HFFc6 (cell line): ENCODE results near the gene NUDT1. TPM values are rescaled to one million over a fixed set of nuclear protein-coding genes. Genes with fewer than 3 reads are reported as not detected.

Experiments
- DNase-seq: peaks from one replicate; pipeline ENCODE4 v3.0.0-alpha.2; 2018
- H3K27ac Mint-ChIP-seq: 2 replicates; pipeline ENCODE4 v1.8.0; 2020; ENCODE audit warnings: mild to moderate bottlenecking, mixed read lengths
- H3K27me3 Mint-ChIP-seq: 2 replicates; pipeline ENCODE4 v1.8.0; 2021; ENCODE audit warnings: mild to moderate bottlenecking, moderate library complexity, mixed read lengths; ENCODE audit not compliant: insufficient read depth
- H3K36me3 Mint-ChIP-seq: 2 replicates; pipeline ENCODE4 v1.8.0; 2021; ENCODE audit warnings: low read depth, mixed read lengths
- H3K4me1 Mint-ChIP-seq: 2 replicates; pipeline ENCODE4 v1.8.0; 2020; ENCODE audit warnings: low read depth, mixed read lengths
- H3K4me3 Mint-ChIP-seq: 2 replicates; pipeline ENCODE4 v1.8.0; 2020; ENCODE audit warnings: mild to moderate bottlenecking, moderate library complexity, mixed read lengths
- H3K9me3 Mint-ChIP-seq: 2 replicates; pipeline ENCODE4 v1.8.0; 2020; ENCODE audit warnings: mild to moderate bottlenecking, mixed read lengths
- total RNA-seq, 6 experiments: library from RNA; stranded (reverse); fragmentation: NEBNext Ultra II Directional; extraction: Animal tissue kit (Norgen Biotek cat#: 25700); gene quantifications; 2 replicates in 1 of 6; 3 replicates in 5 of 6; pipeline ENCODE4 v1.2.3, GENCODE V29; 2021
- TF ChIP-seq, protein P1 (sequence below): fragments of 200-600 bp; sonication (generic); IDR thresholded peaks from 2 replicates; pipeline ENCODE4 v1.5.0; 2021; ENCODE audit warnings: antibody characterized with exemption, mild to moderate bottlenecking

The NUDT1 gene
- total RNA-seq, 6 experiments from 2014 or later, result 35.6 to 57.6 (median 45.9) TPM

DNA sequence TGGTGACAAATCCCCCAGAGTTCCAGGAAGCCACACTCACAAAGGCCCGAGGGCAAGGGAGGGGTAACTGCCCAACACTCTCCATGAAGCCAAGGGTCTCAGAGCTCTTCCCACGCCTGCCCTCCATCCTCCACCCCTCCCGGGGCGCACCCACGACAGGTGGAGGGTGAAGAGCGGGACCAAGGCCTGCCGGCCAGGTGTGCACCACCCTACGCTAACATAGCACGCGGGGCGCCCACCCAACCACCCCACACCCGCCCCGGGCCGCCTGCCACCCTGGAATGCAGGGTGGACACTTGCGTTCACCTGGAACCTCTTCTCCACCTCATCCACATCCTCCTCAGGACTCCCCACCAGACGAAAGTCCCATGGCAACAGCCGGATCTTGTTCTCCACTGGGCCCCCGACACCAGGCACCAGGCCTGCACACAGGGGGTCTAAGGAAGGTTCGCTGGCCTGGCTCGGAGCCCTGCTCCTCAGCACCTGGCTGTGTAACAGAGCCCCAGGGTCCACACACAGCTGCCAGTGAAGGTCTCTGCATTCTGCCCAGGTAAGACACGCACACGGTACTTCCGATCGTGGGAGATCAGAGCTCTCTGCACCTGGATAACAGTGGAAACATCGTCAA lies 42.0 kb upstream of the NUDT1 start:
- Mint-ChIP-seq H3K9me3 (no peaks in the 10 kb centered on the region), H3K27ac (no peak overlapping the region), H3K4me1 (peaks cover 14% of the 10 kb centered on the region), H3K4me3 (no peak overlapping the region), H3K27me3 (no peaks in the 10 kb centered on the region; the same call in 1 of the 2 replicates), H3K36me3 (peaks cover 9% of the 10 kb centered on the region; the same call in 1 of the 2 replicates)
- no peak for DNase-seq
- TF ChIP-seq, protein P1, sequence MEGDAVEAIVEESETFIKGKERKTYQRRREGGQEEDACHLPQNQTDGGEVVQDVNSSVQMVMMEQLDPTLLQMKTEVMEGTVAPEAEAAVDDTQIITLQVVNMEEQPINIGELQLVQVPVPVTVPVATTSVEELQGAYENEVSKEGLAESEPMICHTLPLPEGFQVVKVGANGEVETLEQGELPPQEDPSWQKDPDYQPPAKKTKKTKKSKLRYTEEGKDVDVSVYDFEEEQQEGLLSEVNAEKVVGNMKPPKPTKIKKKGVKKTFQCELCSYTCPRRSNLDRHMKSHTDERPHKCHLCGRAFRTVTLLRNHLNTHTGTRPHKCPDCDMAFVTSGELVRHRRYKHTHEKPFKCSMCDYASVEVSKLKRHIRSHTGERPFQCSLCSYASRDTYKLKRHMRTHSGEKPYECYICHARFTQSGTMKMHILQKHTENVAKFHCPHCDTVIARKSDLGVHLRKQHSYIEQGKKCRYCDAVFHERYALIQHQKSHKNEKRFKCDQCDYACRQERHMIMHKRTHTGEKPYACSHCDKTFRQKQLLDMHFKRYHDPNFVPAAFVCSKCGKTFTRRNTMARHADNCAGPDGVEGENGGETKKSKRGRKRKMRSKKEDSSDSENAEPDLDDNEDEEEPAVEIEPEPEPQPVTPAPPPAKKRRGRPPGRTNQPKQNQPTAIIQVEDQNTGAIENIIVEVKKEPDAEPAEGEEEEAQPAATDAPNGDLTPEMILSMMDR, result no peak

DNA sequence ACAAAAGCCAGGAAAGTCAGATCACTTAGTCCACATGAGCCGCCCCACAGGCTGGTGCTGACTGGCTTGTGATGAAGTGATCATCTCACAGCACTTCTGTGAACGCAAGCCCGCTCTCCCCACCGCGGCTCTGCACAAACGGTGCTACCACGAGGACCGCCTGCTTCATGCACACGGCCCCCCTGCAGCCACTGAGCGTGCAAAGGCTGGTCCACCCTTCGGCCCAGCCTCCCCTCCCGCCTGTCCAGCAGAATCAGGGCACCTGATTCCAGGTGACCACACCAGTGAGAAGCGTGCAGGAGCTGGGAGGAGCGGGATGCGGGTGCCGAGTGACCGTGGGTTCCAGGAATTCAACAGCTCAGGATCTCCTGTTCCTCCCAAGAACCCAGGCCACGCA lies 41.4 kb upstream of the NUDT1 start:
- Mint-ChIP-seq H3K4me3 (no peak overlapping the region), H3K4me1 (peaks cover 19% of the 10 kb centered on the region), H3K9me3 (no peaks in the 10 kb centered on the region), H3K27me3 (no peaks in the 10 kb centered on the region; the same call in 1 of the 2 replicates), H3K27ac (no peak overlapping the region), H3K36me3 (peaks cover 9% of the 10 kb centered on the region; the same call in 1 of the 2 replicates)
- TF ChIP-seq, protein P1, result no peak
- DNase-seq, result no peak

DNA sequence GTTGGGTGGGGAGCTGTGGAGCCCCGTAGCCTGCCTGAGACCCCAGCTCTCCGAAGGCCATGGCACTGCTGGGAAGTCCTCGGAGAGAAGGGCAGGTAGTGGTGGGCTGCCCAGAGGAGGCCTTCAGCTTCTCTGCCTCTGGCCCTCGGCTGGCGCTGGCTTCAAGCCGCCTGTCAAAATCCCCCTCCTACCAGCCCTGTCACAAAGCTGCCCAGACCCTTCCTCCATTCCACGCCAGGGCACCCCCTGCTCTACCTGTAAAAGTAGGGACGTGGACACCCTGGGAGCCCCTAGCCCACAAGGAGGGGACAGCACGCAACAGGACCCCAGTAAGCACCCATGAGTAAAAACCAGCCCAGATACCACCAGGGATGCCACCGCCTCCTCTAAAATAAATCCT lies 40.9 kb upstream of the NUDT1 start:
- Mint-ChIP-seq H3K4me1 (peaks cover 20% of the 10 kb centered on the region), H3K36me3 (peaks cover 5% of the 10 kb centered on the region; the same call in 1 of the 2 replicates), H3K27ac (no peak overlapping the region), H3K4me3 (no peak overlapping the region), H3K9me3 (no peaks in the 10 kb centered on the region), H3K27me3 (no peaks in the 10 kb centered on the region; the same call in 1 of the 2 replicates)
- TF ChIP-seq, protein P1, result no peak
- no peak for DNase-seq

DNA sequence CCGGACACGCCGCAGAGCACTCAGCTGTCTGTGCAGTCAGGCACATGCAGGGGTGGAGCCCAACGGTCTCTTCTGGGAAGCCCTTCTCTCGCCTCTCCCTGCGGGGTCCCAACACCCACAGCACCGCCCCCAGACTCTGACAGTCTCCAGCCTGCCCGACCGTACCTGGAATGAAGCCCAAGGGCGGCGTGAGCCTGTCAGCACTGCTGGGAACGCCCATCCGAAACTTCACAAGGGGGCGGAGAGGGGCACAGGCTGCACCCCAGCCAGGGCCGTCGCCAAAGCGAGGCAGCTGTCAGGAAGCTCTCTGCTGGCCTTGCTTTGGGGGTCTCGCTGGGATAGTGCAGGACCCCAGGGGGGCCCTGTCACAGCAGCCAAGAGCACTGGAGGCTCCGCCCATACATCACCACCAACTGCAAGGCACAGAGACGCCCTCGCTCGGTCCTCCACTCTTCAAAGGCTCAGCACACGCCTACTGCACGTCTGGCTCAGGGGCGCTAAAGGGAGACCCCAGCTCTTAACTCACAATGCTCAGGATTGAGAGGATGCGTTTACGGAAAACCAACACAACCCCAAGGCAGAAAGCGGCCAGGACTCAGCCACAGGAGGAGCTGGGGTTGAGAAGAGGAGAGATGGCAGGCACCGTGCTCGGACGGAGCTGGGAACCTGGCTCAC lies 40.2 kb upstream of the NUDT1 start:
- Mint-ChIP-seq H3K27ac (no peak overlapping the region), H3K4me3 (no peak overlapping the region), H3K36me3 (no peaks in the 10 kb centered on the region), H3K27me3 (no peaks in the 10 kb centered on the region; the same call in 1 of the 2 replicates), H3K9me3 (no peaks in the 10 kb centered on the region), H3K4me1 (peaks cover 20% of the 10 kb centered on the region)
- no peak for DNase-seq
- TF ChIP-seq, protein P1, result no peak

DNA sequence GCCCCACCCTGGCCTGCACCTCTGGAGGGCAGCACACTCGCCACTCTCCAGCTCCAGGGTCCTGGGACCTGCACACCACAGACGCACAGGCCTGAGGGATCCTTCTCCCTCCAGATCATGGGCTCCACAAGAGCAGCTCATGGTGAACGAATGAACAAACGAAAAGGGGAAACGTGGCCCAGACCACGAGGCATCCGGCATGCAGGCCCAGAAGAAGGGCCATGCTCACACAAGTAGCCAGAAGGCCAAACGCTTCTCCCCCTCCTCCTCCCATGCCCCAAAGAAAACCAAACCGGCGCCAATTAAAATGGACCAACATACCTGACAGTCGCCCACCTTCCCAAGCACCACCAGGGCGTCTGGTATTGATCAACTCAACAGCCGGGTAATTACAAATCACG lies 39.7 kb upstream of the NUDT1 start:
- Mint-ChIP-seq H3K36me3 (no peaks in the 10 kb centered on the region), H3K9me3 (no peaks in the 10 kb centered on the region), H3K27ac (no peak overlapping the region), H3K4me1 (peaks cover 20% of the 10 kb centered on the region), H3K27me3 (no peaks in the 10 kb centered on the region; the same call in 1 of the 2 replicates), H3K4me3 (no peak overlapping the region)
- no peak for DNase-seq
- TF ChIP-seq, protein P1, result no peak
